Hepatocyte (in vitro differentiated cells): Measurements from ENCODE around the gene ZKSCAN2. TPM values are rescaled to one million over a fixed set of nuclear protein-coding genes. Genes with fewer than 3 reads are reported as not detected.

ENCODE experiments used
- DNase-seq: peaks from one replicate; pipeline ENCODE4 v3.0.0-alpha.2; 2016; ENCODE audit warnings: low spot score
- H2AFZ ChIP-seq: fragments of 200-600 bp; sonication (generic); 2 replicates; pipeline ENCODE4 v1.6.0; 2016; ENCODE audit warnings: antibody characterized with exemption, mild to moderate bottlenecking
- H3K27ac ChIP-seq: fragments of 200-600 bp; sonication (generic); 2 replicates; pipeline ENCODE4 v1.5.1; 2016; ENCODE audit warnings: mild to moderate bottlenecking
- H3K27me3 ChIP-seq: fragments of 200-600 bp; sonication (generic); 2 replicates; pipeline ENCODE4 v1.6.1; 2016
- H3K36me3 ChIP-seq: fragments of 200-600 bp; sonication (generic); replicated peaks from 2 replicates; pipeline ENCODE4 v1.5.1; 2016; ENCODE audit warnings: low read depth; ENCODE audit not compliant: insufficient read depth
- H3K4me1 ChIP-seq: fragments of 200-600 bp; sonication (generic); 2 replicates; pipeline ENCODE4 v1.5.1; 2016; ENCODE audit warnings: mild to moderate bottlenecking, moderate library complexity; ENCODE audit not compliant: insufficient read depth
- H3K4me2 ChIP-seq: fragments of 200-600 bp; sonication (generic); 2 replicates; pipeline ENCODE4 v1.6.0; 2016
- H3K4me3 ChIP-seq: fragments of 200-600 bp; sonication (generic); 2 replicates; pipeline ENCODE4 v1.5.1; 2016; ENCODE audit warnings: mild to moderate bottlenecking
- H3K79me2 ChIP-seq: fragments of 200-600 bp; sonication (generic); 2 replicates; pipeline ENCODE4 v1.6.0; 2017; ENCODE audit warnings: mild to moderate bottlenecking
- H3K9me2 ChIP-seq: fragments of 200-600 bp; sonication (generic); replicated peaks from 2 replicates; pipeline ENCODE4 v1.6.0; 2017; ENCODE audit warnings: mild to moderate bottlenecking; ENCODE audit not compliant: insufficient read depth
- H3K9me3 ChIP-seq: fragments of 200-600 bp; sonication (generic); 2 replicates; pipeline ENCODE4 v1.5.1; 2016; ENCODE audit warnings: low read depth, mild to moderate bottlenecking
- H4K20me1 ChIP-seq: fragments of 200-600 bp; sonication (generic); 2 replicates; pipeline ENCODE4 v1.6.0; 2016; ENCODE audit warnings: mild to moderate bottlenecking; ENCODE audit not compliant: insufficient read depth, poor library complexity, severe bottlenecking
- CTCF ChIP-seq: fragments of 200-600 bp; sonication (generic); IDR thresholded peaks from 2 replicates; pipeline ENCODE4 v1.5.1; 2016; ENCODE audit warnings: antibody characterized with exemption, mild to moderate bottlenecking; ENCODE audit not compliant: poor library complexity
- EZH2 ChIP-seq: fragments of 200-600 bp; sonication (generic); IDR thresholded peaks from 2 replicates; pipeline ENCODE4 v1.6.1; 2016; ENCODE audit warnings: antibody characterized with exemption, mild to moderate bottlenecking, borderline replicate concordance
- EZH2phosphoT487 ChIP-seq: fragments of 200-600 bp; sonication (generic); IDR thresholded peaks from one replicate; pipeline ENCODE4 v1.6.1; 2018; ENCODE audit warnings: antibody characterized with exemption, mild to moderate bottlenecking, low read depth, moderate library complexity; ENCODE audit not compliant: unreplicated experiment, severe bottlenecking
- WGBS: methylation state at CpG from one replicate; pipeline ENCODE4 v1.1.6; 2016; ENCODE audit warnings: low lambda C conversion rate; ENCODE audit errors: missing lambda C conversion rate; 5-methylcytosine and 5-hydroxymethylcytosine counted together
- polyA plus RNA-seq: library from polyadenylated mRNA; unstranded; fragments of >200 nt; fragmentation: Nextera tagmentation; extraction: Ambion mirVana; gene quantifications from 2 replicates; pipeline ENCODE4 v1.2.1, GENCODE V29; 2016
- total RNA-seq: library from RNA; depleted of rRNA; stranded (reverse); fragments of >200 nt; gene quantifications from 2 replicates; pipeline ENCODE4 v1.2.3, GENCODE V29; 2014

Gene ZKSCAN2
- total and polyA plus RNA-seq, 2 experiments from 2014 or later, result 2.5 to 8.0 TPM

GRCh38 chr16:25212636-25213035 is 45.0 kb downstream of the ZKSCAN2 start:
- Histone ChIP-seq H3K9me3 (no peaks in the 10 kb centered on the region), H3K4me3 (no peak overlapping the region), H3K27me3 (no peaks in the 10 kb centered on the region), H3K79me2 (no peaks in the 10 kb centered on the region), H3K36me3 (no peaks in the 10 kb centered on the region), H3K4me2 (no peak overlapping the region), H3K9me2 (no peaks in the 10 kb centered on the region), H3K4me1 (no peaks in the 10 kb centered on the region), H2AFZ (no peak overlapping the region), H3K27ac (no peak overlapping the region), H4K20me1 (no peaks in the 10 kb centered on the region)
- WGBS, result 81% methylated on average over 2 of the region's 2 CpGs
- TF ChIP-seq CTCF (no peak), EZH2phosphoT487 (no peak), EZH2 (no peak)
- DNase-seq, result no peak

GRCh38 chr16:25210758-25211157 is 46.9 kb downstream of the ZKSCAN2 start:
- H3K4me3 ChIP-seq, result no peak overlapping the region
- no peak for DNase-seq
- TF ChIP-seq EZH2 (no peak), CTCF (no peak), EZH2phosphoT487 (no peak)
- no peak overlapping the region for H3K4me2 ChIP-seq
- no peak overlapping the region for H3K27ac ChIP-seq
- no peaks in the 10 kb centered on the region for H3K9me3 ChIP-seq
- no peaks in the 10 kb centered on the region for H4K20me1 ChIP-seq
- no peaks in the 10 kb centered on the region for H3K79me2 ChIP-seq
- H3K4me1 ChIP-seq, result no peaks in the 10 kb centered on the region
- H3K36me3 ChIP-seq, result no peaks in the 10 kb centered on the region
- WGBS, result 79% methylated on average over 4 of the region's 4 CpGs
- no peaks in the 10 kb centered on the region for H3K9me2 ChIP-seq
- no peak overlapping the region for H2AFZ ChIP-seq
- H3K27me3 ChIP-seq, result no peaks in the 10 kb centered on the region

DNA sequence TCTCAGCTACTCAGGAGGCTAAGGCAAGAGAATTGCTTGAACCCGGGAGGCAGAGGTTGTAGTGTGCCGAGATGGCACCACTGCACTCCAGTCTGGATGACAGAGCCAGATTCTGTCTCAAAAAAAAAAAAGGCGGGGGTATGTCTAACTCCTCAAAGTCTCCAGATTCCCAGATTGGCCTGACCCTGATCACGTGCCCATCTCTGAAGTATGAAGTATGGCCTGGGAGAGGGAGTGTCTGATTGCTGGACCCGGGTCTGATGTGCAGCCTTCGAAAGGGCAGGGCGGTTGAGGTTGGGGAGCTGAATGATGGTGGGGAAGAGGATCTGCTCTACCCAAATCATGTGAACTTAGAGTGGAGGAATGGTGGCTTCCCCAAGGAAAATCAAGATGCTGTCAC is 58.2 kb downstream of the ZKSCAN2 start:
- Histone ChIP-seq H3K27ac (no peak overlapping the region), H3K4me3 (no peak overlapping the region), H3K79me2 (no peaks in the 10 kb centered on the region), H3K9me3 (no peaks in the 10 kb centered on the region), H3K27me3 (no peaks in the 10 kb centered on the region), H4K20me1 (no peaks in the 10 kb centered on the region), H3K36me3 (no peaks in the 10 kb centered on the region), H3K4me2 (no peak overlapping the region), H3K4me1 (no peaks in the 10 kb centered on the region), H2AFZ (no peak overlapping the region), H3K9me2 (no peaks in the 10 kb centered on the region)
- WGBS, result 92% methylated on average over 7 of the region's 7 CpGs
- TF ChIP-seq CTCF (no peak), EZH2phosphoT487 (no peak), EZH2 (no peak)
- DNase-seq, result no peak

- Histone ChIP-seq H3K4me3 (no peak overlapping the region), H3K4me1 (no peaks in the 10 kb centered on the region), H3K9me3 (no peaks in the 10 kb centered on the region), H3K9me2 (no peaks in the 10 kb centered on the region), H3K27ac (no peak overlapping the region), H3K27me3 (no peaks in the 10 kb centered on the region), H4K20me1 (no peaks in the 10 kb centered on the region), H2AFZ (no peak overlapping the region), H3K79me2 (no peaks in the 10 kb centered on the region), H3K36me3 (no peaks in the 10 kb centered on the region), H3K4me2 (no peak overlapping the region)
- no peak for DNase-seq
- TF ChIP-seq EZH2 (no peak), EZH2phosphoT487 (no peak), CTCF (no peak)
- 73% methylated on average over 4 of the region's 4 CpGs for WGBS
These were observed 59.6 kb downstream of the ZKSCAN2 start for GRCh38 chr16:25198021-25198420.
